GM19467 (cell line): Measurements from ENCODE around the gene MGST3.
"Not testable (repeated sequence)": the region's sequence is repeated elsewhere in the genome, so short reads cannot be mapped to it uniquely, and the experiment has no call there.

Experiments
- ATAC-seq: cut with Tn5 transposase; IDR thresholded peaks from one replicate; pipeline ENCODE4 v1.9.1; 2021; ENCODE audit warnings: mild to moderate bottlenecking, moderate library complexity; ENCODE audit not compliant: unreplicated experiment

Gene MGST3

DNA sequence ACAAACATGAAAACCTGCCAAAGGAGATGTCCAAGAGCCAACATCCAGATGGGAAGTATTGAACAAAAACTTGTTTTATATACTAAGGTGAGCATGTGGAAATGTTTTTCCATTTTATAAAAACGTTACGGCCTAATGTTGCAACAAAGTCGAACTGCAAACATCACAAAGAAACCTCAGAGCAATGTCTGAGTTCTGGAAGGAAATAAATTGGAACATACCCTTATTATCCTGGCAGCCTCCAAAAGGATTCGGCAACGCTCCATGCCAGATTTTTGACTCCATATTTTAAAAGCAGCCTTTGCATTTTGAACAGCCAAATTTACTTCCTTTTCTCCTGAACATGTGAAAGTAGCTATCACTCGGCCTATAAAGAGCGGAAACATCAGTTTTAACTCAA, 64.0 kb downstream of the MGST3 start:
- ATAC-seq: no peak

DNA sequence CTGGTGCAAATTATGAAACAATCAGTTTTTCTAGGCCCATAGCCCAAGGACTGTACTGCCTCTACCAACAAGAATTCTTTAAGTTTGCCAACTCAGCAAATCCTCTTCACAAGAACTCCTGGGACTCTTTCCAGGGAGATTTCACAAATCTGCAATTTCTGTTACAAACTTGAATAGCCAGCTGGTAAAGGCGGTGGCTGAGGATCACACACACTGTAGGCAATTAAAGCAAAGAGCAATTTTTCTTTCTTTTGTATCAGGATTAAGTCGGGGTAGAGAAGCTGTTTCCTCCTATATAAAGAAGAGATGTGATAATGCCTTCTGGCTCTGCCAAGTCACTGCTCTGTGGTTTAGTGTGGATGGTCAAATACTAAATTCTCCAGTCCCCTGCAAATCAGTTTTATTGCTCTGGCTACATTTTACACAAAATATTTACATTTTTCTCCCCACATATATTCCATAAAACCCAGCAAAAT, 65.6 kb downstream of the MGST3 start:
- no peak for ATAC-seq

DNA sequence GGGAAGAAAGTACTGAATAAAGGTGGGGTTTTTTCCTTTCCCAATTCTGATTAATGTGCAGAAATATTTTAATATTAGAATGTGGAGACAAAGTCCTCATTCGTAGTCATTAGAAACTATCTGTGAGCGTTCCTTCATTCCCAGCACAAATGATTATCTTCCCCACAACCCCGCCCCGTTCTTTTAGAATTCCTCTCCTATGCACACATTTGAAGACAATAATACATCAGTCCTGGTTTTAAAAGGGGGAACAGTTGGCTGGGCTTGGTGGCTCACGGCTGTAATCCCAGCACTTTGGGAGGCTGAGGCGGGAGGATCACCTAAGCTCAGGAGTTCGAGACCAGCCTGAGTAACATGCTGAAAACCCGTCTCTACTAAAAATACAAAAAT, 66.5 kb downstream of the MGST3 start:
- ATAC-seq: no peak

DNA sequence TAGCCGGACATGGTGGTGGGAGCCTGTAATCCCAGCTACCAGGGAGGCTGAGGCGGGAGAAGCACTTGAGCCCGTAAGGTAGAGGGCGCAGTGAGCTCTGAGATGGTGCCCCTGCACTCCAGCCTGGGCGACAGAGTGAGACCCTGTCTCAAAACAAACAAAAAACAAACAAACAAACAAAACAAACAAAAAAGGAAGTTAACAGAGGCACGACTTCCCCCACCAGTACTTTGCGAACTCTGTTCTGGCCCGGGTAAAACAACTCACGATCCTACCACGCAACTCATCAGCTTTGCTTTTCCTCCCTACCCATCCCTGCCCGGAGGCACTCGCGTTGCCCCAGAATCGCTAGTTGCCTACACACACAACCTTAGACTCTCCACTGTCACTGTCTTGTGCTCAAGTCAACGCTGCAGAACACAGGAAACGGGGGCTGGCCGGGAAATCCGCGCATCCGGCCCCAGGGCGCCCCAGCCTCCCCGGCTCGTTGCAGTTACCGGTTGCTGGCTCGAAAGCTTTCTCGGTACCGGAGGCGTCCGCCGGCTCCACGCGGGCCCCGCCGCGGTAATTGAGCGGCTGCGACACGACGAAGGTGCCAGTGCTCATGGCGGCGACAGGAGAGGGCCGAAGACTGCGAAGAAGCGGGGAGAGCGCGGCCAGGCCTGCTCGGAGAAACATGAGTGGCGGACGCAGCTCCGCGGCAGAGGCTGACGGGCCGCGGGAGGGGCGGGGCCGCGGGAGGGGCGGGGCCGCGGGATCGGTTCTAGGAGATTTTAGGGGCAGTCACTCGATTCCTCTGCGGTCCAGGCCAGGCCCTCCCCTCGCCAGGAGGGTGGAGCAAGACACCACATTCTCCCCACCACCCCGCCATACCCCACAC, 67.1 kb downstream of the MGST3 start, which contains the start of gene ALDH9A1:
Gene ALDH9A1, minus strand, starts transcription at position 682 of the 880 bp plus-strand sequence. Its CDS starts 4 bp downstream, at position 678.
- peak; percentile 95 for ATAC-seq

DNA sequence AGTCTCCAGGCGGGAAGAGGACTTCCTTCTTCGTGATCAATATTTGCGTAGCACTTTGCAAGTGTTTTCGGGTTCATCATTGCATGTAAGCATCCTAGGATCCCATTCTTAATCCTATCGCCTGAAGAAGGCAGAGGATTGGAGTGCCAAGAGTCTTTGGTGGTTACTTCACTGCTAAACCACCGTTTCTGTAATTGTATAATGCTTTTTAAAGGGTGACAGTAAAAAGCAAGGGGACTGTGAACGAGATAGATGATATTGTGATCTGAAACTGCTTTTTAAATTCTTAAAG, 67.7 kb downstream of the MGST3 start:
- ATAC-seq: no peak

DNA sequence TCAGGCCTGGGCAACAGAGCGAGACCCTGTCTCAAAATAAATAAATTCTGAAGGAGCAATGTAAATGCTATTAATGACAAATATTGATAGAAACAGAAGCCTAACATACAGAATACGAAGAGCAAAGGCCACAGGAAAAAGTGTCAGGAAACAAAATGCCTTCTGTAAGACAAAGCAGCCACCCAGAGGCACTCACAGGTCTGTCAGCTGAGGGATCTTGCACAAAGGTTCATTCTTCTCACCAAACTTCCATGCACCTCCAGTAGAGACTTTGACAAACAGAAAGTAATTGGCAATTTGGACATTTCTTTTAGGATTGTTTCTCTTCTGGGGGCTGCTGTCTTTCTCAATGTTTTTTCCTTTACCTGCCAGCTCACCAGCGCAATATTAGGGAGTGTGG, 68.5 kb downstream of the MGST3 start:
- no peak for ATAC-seq

DNA sequence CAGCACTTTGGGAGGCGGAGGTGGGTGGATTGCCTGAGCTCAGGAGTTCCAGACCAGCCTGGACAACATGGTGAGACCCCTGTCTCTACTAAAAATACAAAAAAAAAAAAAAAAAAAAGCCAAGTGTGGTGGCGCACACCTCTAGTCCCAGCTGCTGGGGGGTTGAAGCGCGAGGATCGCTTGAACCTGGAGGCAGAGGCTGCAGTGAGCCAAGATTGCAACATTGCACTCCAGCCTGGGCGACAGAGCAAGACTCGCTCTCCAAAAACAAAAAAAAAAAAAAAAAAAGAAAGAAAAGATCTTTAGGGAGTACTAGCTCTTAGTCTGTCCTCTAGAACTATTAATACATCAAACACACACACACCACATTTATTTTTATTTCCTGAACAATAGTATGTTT, 70.9 kb downstream of the MGST3 start:
- ATAC-seq: not testable (repeated sequence)

DNA sequence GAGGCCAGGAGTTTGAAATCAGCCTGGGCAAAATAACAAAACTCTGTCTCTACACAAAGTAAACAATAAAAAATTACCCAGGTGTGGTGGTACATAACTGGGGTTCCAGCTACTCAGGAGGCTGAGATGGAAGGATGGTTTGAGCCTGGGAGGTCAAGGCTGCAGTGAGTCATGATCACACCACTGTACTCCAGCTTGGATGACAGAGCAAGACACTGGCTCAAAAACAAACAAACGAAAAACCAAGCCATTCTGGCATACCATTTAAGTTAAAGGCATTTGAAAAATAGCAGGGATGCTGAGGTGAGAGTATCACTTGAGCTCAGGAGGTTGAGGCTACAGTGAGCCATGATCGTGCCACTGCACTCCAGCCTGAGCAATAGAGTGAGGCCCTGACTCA, 72.6 kb downstream of the MGST3 start:
- ATAC-seq: no peak
